B cell (primary cell): ENCODE results near the gene EHBP1. TPM values are rescaled to one million over a fixed set of nuclear protein-coding genes. Genes with fewer than 3 reads are reported as not detected.

Source experiments
- ATAC-seq: fragments of 200-7000 bp; cut with Tn5 transposase; one replicate; pipeline ENCODE4 v1.10.0; 2021; ENCODE audit warnings: low read depth, mild to moderate bottlenecking, moderate number of reproducible peaks, moderate library complexity
- CTCF ChIA-PET: fragments of 350-600 bp; sonication (Branson Sonifier 250); formaldehyde crosslinking; loops from one replicate; lab custom pipeline; 2021; ENCODE audit warnings: antibody characterized with exemption, inconsistent platforms; lab: Charles Lee
- POLR2A ChIA-PET: fragments of 350-600 bp; sonication (Branson Sonifier 250); formaldehyde crosslinking; loops from one replicate; lab custom pipeline; 2021; ENCODE audit warnings: antibody characterized with exemption; lab: Charles Lee
- DNase-seq: peaks from one replicate; pipeline ENCODE4 v3.0.0; 2013
- H2AFZ ChIP-seq: 2 replicates; pipeline ENCODE4 v1.6.1; 2012; ENCODE audit warnings: mild to moderate bottlenecking, low read depth, low read length; ENCODE audit not compliant: insufficient read depth, poor library complexity, severe bottlenecking
- H3K27ac ChIP-seq, 2 donors: 1 replicate in 1 of 2; 2 replicates in 1 of 2; pipeline ENCODE4 v1.5.1; 2012 to 2013; ENCODE audit warnings: low read length in 2 of 2, mild to moderate bottlenecking in 2 of 2, moderate library complexity in 1 of 2
- H3K27me3 ChIP-seq, 4 experiments: fragments of 200-600 bp in 1 of 4; sonication (generic) in 1 of 4; replicated peaks in 1 of 4; 1 replicate in 2 of 4; 2 replicates in 2 of 4; pipeline versions ENCODE4 v1.6.1 to v1.7.0; 2013 to 2016; ENCODE audit warnings: low read length in 3 of 4, mild to moderate bottlenecking in 2 of 4, mixed read lengths in 1 of 4, moderate library complexity in 1 of 4; ENCODE audit not compliant: insufficient read depth in 4 of 4, control insufficient read depth in 3 of 4; ENCODE audit errors: control extremely low read depth in 1 of 4
- H3K36me3 ChIP-seq, 2 experiments: replicated peaks in 1 of 2; 1 replicate in 1 of 2; 2 replicates in 1 of 2; pipeline versions ENCODE4 v1.6.1 to v1.7.1; 2013; ENCODE audit warnings: low read length in 1 of 2; ENCODE audit not compliant: insufficient read depth in 2 of 2, control insufficient read depth in 1 of 2; ENCODE audit errors: control extremely low read depth in 1 of 2, extremely low read depth in 1 of 2
- H3K4me1 ChIP-seq, 2 donors: fragments of 200-600 bp in 1 of 2; sonication (generic) in 1 of 2; 1 replicate in 1 of 2; 2 replicates in 1 of 2; pipeline versions ENCODE4 v1.5.1 to v1.6.1; 2013 to 2017; ENCODE audit warnings: low read length in 2 of 2; ENCODE audit not compliant: control insufficient read depth in 2 of 2, insufficient read depth in 2 of 2
- H3K4me2 ChIP-seq: replicated peaks from 2 replicates; pipeline ENCODE3; 2012; ENCODE audit warnings: mild to moderate bottlenecking, low read depth, low read length; ENCODE audit not compliant: poor library complexity, severe bottlenecking
- H3K4me3 ChIP-seq, 5 experiments: fragments of 200-600 bp in 1 of 5; sonication (generic) in 1 of 5; 1 replicate in 3 of 5; 2 replicates in 2 of 5; pipeline versions ENCODE4 v1.5.1 to v1.7.0; 2011 to 2016; ENCODE audit warnings: low read length in 4 of 5, mild to moderate bottlenecking in 4 of 5, low read depth in 2 of 5, control low read depth in 1 of 5, moderate library complexity in 1 of 5; ENCODE audit not compliant: insufficient read depth in 1 of 5; ENCODE audit errors: control extremely low read depth in 1 of 5, extremely low read depth in 1 of 5
- H3K79me2 ChIP-seq: fragments of 200-600 bp; sonication (generic); one replicate; pipeline ENCODE4 v1.6.0; 2016; ENCODE audit warnings: low read length; ENCODE audit not compliant: control insufficient read depth, insufficient read depth
- H3K9ac ChIP-seq: fragments of 200-600 bp; sonication (generic); 2 replicates; pipeline ENCODE4 v1.6.1; 2017; ENCODE audit warnings: mild to moderate bottlenecking, low read length, moderate library complexity
- H3K9me3 ChIP-seq, 3 donors: one replicate each; pipeline versions ENCODE4 v1.6.1 to v1.7.1; 2013; ENCODE audit warnings: low read length in 2 of 3; ENCODE audit not compliant: control insufficient read depth in 2 of 3, insufficient read depth in 1 of 3; ENCODE audit errors: control extremely low read depth in 1 of 3
- H4K20me1 ChIP-seq: 2 replicates; pipeline ENCODE4 v1.6.0; 2012; ENCODE audit warnings: mild to moderate bottlenecking, low read length; ENCODE audit not compliant: insufficient read depth, control insufficient read depth, poor library complexity, severe bottlenecking
- H3K27ac Mint-ChIP-seq: one replicate; pipeline ENCODE4 v1.8.0; 2021; ENCODE audit warnings: mixed read lengths
- H3K27me3 Mint-ChIP-seq: one replicate; pipeline ENCODE4 v1.8.0; 2021; ENCODE audit warnings: mixed read lengths
- H3K4me1 Mint-ChIP-seq: one replicate; pipeline ENCODE4 v1.8.0; 2021; ENCODE audit warnings: mixed read lengths
- H3K4me3 Mint-ChIP-seq: one replicate; pipeline ENCODE4 v1.8.0; 2021; ENCODE audit warnings: mixed read lengths
- H3K9me3 Mint-ChIP-seq: one replicate; pipeline ENCODE4 v1.8.0; 2022; ENCODE audit warnings: mixed read lengths; ENCODE audit not compliant: insufficient read depth
- CTCF ChIP-seq: fragments of 200-600 bp; IDR thresholded peaks from one replicate; pipeline ENCODE4 v1.8.0; 2022; ENCODE audit warnings: antibody characterized with exemption, mild to moderate bottlenecking
- EZH2 ChIP-seq: IDR thresholded peaks from 2 replicates; pipeline ENCODE4 v1.6.1; 2012; ENCODE audit warnings: borderline replicate concordance, low read depth, mild to moderate bottlenecking, moderate library complexity, low read length; ENCODE audit not compliant: insufficient read depth, poor library complexity, severe bottlenecking
- WGBS: methylation state at CpG from one replicate; pipeline ENCODE4 v1.1.5; 2013; ENCODE audit warnings: missing lambda C conversion rate; ENCODE audit not compliant: insufficient coverage; 5-methylcytosine and 5-hydroxymethylcytosine counted together
- intact Hi-C: fragments of 100-400 bp; cut with micrococcal nuclease; formaldehyde crosslinking; loops from one replicate; pipeline ENCODE4 v1.10.0; 2022
- polyA plus RNA-seq: library from polyadenylated mRNA; depleted of rRNA; stranded (reverse); fragments of >200 nt; gene quantifications from 2 replicates; pipeline ENCODE4 v1.2.3, GENCODE V29; 2012
- total RNA-seq, 2 donors: library from RNA; stranded (reverse); fragments of 120-200 nt in 1 of 2; gene quantifications; 1 replicate in 1 of 2; 2 replicates in 1 of 2; pipeline versions ENCODE4 v1.2.3 to v1.2.4, GENCODE V29; 2013 to 2022

The EHBP1 gene
- total and polyA plus RNA-seq, 2 donors (not counting 1 experiment from before 2014, with no cell fraction given), result 8.8 to 34.7 TPM

- Histone ChIP-seq H3K27me3 (no peaks in the 10 kb centered on the region), H3K9me3 (peaks cover 0 to 3% (median 2%) of the 10 kb centered on the region in 3 donors), H3K27ac (no peak overlapping the region), H3K36me3 (peaks cover 1 to 12% of the 10 kb centered on the region in 2 experiments), H2AFZ (no peak overlapping the region), H3K4me1 (no peaks in the 10 kb centered on the region), H3K4me2 (no peak overlapping the region), H3K9ac (no peak overlapping the region), H4K20me1 (no peaks in the 10 kb centered on the region), H3K79me2 (no peaks in the 10 kb centered on the region), H3K4me3 (no peak overlapping the region)
- no peak for ATAC-seq
- Mint-ChIP-seq H3K27ac (no peak overlapping the region), H3K27me3 (no peaks in the 10 kb centered on the region), H3K9me3 (peaks cover 14% of the 10 kb centered on the region), H3K4me1 (no peaks in the 10 kb centered on the region), H3K4me3 (no peak overlapping the region)
- DNase-seq, result no peak
- WGBS, result no CpG with 5 or more reads among the region's 4 CpGs
- ChIA-PET POLR2A (no interaction called here), CTCF (no interaction called here)
- intact Hi-C loops, result no loop called here
- TF ChIP-seq CTCF, result no peak
- no peak for TF ChIP-seq EZH2
These were observed 175.8 kb downstream of the EHBP1 start for GRCh38 chr2:62881162-62881795.

- peaks cover 0 to 3% (median 0%) of the 10 kb centered on the region in 3 donors for H3K9me3 ChIP-seq
- ATAC-seq, result no peak
- intact Hi-C loops, result no loop called here
These were observed 178.1 kb downstream of the EHBP1 start for GRCh38 chr2:62883629-62884028.

More at GRCh38 chr2:62883629-62884028, 178.1 kb downstream of the EHBP1 start:
- Histone ChIP-seq H4K20me1 (no peaks in the 10 kb centered on the region), H3K27ac (no peak overlapping the region), H3K4me3 (no peak overlapping the region), H3K4me2 (no peak overlapping the region), H3K36me3 (peaks cover 0 to 1% of the 10 kb centered on the region in 2 experiments), H3K79me2 (no peaks in the 10 kb centered on the region), H3K4me1 (no peaks in the 10 kb centered on the region), H2AFZ (no peak overlapping the region), H3K9ac (no peak overlapping the region), H3K27me3 (no peaks in the 10 kb centered on the region)
- TF ChIP-seq CTCF (no peak), EZH2 (no peak)
- WGBS, result no CpG with 5 or more reads among the region's 7 CpGs
- no peaks in the 10 kb centered on the region for H3K4me1 Mint-ChIP-seq
- DNase-seq, result no peak
- no peak overlapping the region for H3K27ac Mint-ChIP-seq
- ChIA-PET CTCF (no interaction called here), POLR2A (no interaction called here)
- H3K9me3 Mint-ChIP-seq, result peaks cover 5% of the 10 kb centered on the region
- no peaks in the 10 kb centered on the region for H3K27me3 Mint-ChIP-seq
- no peak overlapping the region for H3K4me3 Mint-ChIP-seq
